Smooth muscle cell (in vitro differentiated cells): ENCODE measurements around the gene KIFAP3. TPM values are rescaled to one million over a fixed set of nuclear protein-coding genes. Genes with fewer than 3 reads are reported as not detected.
A peak's percentile ranks its signal among the peaks of the same experiment; 100 is the strongest.

Experiments
- DNase-seq: peaks from one replicate; lab custom pipeline; 2025; ENCODE audit not compliant: unreplicated experiment; lab: John Stamatoyannopoulos, UW
- H2AFZ ChIP-seq: fragments of 200-600 bp; sonication (generic); 2 replicates; pipeline ENCODE4 v1.6.0; 2016; ENCODE audit warnings: antibody characterized with exemption, low read depth, mild to moderate bottlenecking
- H3F3A ChIP-seq: fragments of 200-600 bp; sonication (generic); 2 replicates; pipeline ENCODE4 v1.6.0; 2017; ENCODE audit warnings: antibody characterized with exemption, low read depth
- H3K27ac ChIP-seq: fragments of 200-600 bp; sonication (generic); 2 replicates; pipeline ENCODE4 v1.5.1; 2016; ENCODE audit warnings: low read depth, mild to moderate bottlenecking
- H3K27me3 ChIP-seq: fragments of 200-600 bp; sonication (generic); 2 replicates; pipeline ENCODE4 v1.6.1; 2016; ENCODE audit warnings: low read depth, mild to moderate bottlenecking
- H3K36me3 ChIP-seq: fragments of 200-600 bp; sonication (generic); 2 replicates; pipeline ENCODE4 v1.5.1; 2016; ENCODE audit warnings: low read depth
- H3K4me1 ChIP-seq: fragments of 200-600 bp; sonication (generic); 2 replicates; pipeline ENCODE4 v1.5.1; 2016; ENCODE audit warnings: low read depth
- H3K4me2 ChIP-seq: fragments of 200-600 bp; sonication (generic); 2 replicates; pipeline ENCODE4 v1.6.0; 2016; ENCODE audit warnings: mild to moderate bottlenecking
- H3K4me3 ChIP-seq: fragments of 200-600 bp; sonication (generic); 2 replicates; pipeline ENCODE4 v1.5.1; 2016; ENCODE audit warnings: mild to moderate bottlenecking
- H3K79me2 ChIP-seq: fragments of 200-600 bp; sonication (generic); 2 replicates; pipeline ENCODE4 v1.6.0; 2016; ENCODE audit warnings: low read depth, mild to moderate bottlenecking
- H3K9ac ChIP-seq: fragments of 200-600 bp; sonication (generic); 2 replicates; pipeline ENCODE4 v1.6.0; 2016; ENCODE audit warnings: low read depth
- H3K9me3 ChIP-seq: fragments of 200-600 bp; sonication (generic); replicated peaks from 2 replicates; pipeline ENCODE4 v1.5.1; 2016; ENCODE audit warnings: low read depth
- H4K20me1 ChIP-seq: fragments of 200-600 bp; sonication (generic); 2 replicates; pipeline ENCODE4 v1.6.0; 2016; ENCODE audit warnings: low read depth
- WGBS: methylation state at CpG from one replicate; pipeline ENCODE4 v1.1.7; 2016; ENCODE audit warnings: low lambda C conversion rate; 5-methylcytosine and 5-hydroxymethylcytosine counted together
- polyA plus RNA-seq: library from polyadenylated mRNA; unstranded; fragments of >200 nt; fragmentation: Nextera tagmentation; extraction: Ambion mirVana; gene quantifications from 2 replicates; pipeline ENCODE4 v1.2.1, GENCODE V29; 2016
- total RNA-seq: library from RNA; depleted of rRNA; stranded (reverse); fragments of >200 nt; gene quantifications from 2 replicates; pipeline ENCODE4 v1.2.3, GENCODE V29; 2014
- TF ChIP-seq, protein P1 (sequence below): fragments of 200-600 bp; sonication (generic); IDR thresholded peaks from 2 replicates; pipeline ENCODE4 v1.5.1; 2017; ENCODE audit warnings: borderline replicate concordance, mild to moderate bottlenecking, antibody characterized with exemption; ENCODE audit not compliant: insufficient read depth, poor library complexity, severe bottlenecking

KIFAP3 gene
- total and polyA plus RNA-seq, 2 experiments from 2014 or later = 37.1 to 55.3 TPM

DNA sequence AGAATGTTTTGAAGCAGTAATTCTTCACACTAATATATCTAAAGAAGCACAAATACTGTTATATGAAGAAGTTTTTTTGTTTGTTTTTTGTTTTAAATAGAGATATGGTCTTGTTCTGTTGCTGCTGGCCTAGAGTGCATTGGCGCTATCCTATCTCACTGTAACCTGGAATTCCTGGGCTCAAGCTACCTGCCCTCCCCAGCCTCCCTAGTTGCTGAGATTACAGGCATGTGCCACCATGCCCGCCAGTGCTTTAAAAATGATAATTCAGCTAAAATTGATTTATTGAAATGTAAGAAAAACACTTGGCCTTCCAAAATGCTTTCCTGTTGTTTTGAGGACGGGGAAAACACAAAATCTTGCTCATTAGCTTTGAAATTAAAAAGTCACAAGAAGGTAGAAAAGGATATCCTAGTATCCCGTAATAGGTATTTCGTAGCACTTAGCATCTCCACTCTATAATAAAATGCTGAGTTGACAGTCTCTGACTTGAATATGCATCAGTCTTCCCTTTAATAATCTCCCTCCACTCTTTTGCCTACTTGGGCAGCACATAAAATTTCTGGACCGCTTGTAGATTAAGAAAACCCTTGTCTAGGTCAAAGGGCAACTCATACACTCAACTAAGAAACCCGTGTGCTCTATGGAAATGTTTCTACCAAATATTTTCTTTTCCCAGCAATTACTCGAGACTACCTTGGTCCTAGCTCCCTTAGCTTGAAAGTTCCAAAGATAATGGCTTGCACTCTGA is 182.1 kb downstream of the KIFAP3 start:
- peaks cover 47% of the 10 kb centered on the region for H3K79me2 ChIP-seq

DNA sequence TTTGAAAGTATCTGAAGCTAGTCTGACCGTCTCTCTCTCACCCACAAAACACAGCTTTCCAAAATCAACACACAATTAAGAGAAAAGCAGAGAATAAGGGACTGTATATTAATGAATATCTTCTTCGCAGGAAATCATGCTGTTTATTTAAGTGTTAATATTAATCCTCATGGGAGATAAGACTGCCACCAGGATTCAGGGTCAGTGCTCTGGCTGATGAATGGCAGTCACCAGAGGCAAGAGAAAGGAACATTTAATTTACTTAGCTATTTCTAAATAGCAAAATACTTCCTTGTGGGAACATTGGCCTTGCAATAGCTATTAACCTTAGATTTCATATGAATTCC is 183.0 kb downstream of the KIFAP3 start:
- no peaks in the 10 kb centered on the region for H3K36me3 ChIP-seq
- H3K79me2 ChIP-seq = peaks cover 51% of the 10 kb centered on the region
- H3K4me1 ChIP-seq = peaks cover 20% of the 10 kb centered on the region
- H3F3A ChIP-seq = peaks cover 24% of the 10 kb centered on the region
- peaks cover 29% of the 10 kb centered on the region for H4K20me1 ChIP-seq
- H3K4me2 ChIP-seq = peak overlapping the region; percentile 84
- no peak overlapping the region for H2AFZ ChIP-seq
- DNase-seq = no peak
- no peak overlapping the region for H3K9ac ChIP-seq
- no peaks in the 10 kb centered on the region for H3K27me3 ChIP-seq
- peak overlapping the region; percentile 98 for H3K27ac ChIP-seq
- peak overlapping the region; percentile 95 for H3K4me3 ChIP-seq
- TF ChIP-seq, protein P1, sequence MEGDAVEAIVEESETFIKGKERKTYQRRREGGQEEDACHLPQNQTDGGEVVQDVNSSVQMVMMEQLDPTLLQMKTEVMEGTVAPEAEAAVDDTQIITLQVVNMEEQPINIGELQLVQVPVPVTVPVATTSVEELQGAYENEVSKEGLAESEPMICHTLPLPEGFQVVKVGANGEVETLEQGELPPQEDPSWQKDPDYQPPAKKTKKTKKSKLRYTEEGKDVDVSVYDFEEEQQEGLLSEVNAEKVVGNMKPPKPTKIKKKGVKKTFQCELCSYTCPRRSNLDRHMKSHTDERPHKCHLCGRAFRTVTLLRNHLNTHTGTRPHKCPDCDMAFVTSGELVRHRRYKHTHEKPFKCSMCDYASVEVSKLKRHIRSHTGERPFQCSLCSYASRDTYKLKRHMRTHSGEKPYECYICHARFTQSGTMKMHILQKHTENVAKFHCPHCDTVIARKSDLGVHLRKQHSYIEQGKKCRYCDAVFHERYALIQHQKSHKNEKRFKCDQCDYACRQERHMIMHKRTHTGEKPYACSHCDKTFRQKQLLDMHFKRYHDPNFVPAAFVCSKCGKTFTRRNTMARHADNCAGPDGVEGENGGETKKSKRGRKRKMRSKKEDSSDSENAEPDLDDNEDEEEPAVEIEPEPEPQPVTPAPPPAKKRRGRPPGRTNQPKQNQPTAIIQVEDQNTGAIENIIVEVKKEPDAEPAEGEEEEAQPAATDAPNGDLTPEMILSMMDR = no peak
- H3K9me3 ChIP-seq = no peaks in the 10 kb centered on the region
- 11% methylated on average over 2 of the region's 2 CpGs for WGBS

More for the DNA sequence above, 182.1 kb downstream of the KIFAP3 start:
- Histone ChIP-seq H3K9me3 (no peaks in the 10 kb centered on the region), H3K4me3 (peak overlapping the region; percentile 95), H3F3A (peaks cover 22% of the 10 kb centered on the region), H3K27me3 (no peaks in the 10 kb centered on the region), H3K4me2 (peak overlapping the region; percentile 84), H2AFZ (peak overlapping the region; percentile 73), H4K20me1 (peaks cover 28% of the 10 kb centered on the region), H3K9ac (peak overlapping the region; percentile 99), H3K27ac (peak overlapping the region; percentile 98), H3K36me3 (no peaks in the 10 kb centered on the region), H3K4me1 (peaks cover 20% of the 10 kb centered on the region)
- DNase-seq = no peak
- TF ChIP-seq, protein P1 = no peak
- 56% methylated on average over 8 of the region's 8 CpGs for WGBS

DNA sequence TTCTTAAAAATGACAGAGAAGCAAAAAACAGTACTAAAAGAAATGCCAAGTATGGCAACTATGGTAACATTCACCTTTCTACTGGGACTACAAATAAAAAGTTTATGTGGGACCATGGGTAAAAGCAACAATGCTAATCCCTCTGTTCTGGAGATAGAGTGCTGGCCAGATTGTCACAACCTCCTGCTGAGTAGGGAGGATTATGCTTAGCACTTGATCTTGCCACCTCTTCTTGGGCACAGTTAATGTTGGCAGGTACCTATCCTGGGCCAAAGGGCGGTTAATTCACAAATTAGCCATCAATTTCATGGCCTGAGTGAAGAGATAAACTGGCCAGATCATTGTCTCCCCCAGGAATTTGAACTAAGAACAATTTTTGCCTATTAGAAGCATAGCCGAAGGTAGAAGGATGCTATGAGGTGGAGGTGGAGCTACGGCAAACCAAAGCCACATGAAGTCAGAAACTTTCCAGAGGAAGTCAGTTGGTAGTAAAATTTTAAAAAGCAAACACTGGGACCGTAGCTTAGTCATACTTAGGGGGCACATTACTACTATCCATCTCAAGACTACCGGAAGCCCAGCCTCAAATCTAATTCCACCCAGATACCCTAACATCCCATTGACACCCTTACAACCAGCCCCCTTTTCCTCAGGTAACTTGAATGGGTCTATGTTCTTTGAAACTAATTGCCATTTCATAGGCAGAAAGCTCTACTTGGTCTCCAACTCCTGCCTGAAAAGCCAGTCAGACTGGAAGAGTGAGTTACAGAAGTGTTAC is 183.5 kb downstream of the KIFAP3 start:
- peak overlapping the region; percentile 84 for H3K4me2 ChIP-seq
- H3K27me3 ChIP-seq = no peaks in the 10 kb centered on the region
- no peak overlapping the region for H2AFZ ChIP-seq
- TF ChIP-seq, protein P1 = no peak
- H3K27ac ChIP-seq = peak overlapping the region; percentile 98
- peaks cover 20% of the 10 kb centered on the region for H3K4me1 ChIP-seq
- H3K79me2 ChIP-seq = peaks cover 51% of the 10 kb centered on the region
- peaks cover 33% of the 10 kb centered on the region for H4K20me1 ChIP-seq
- no peaks in the 10 kb centered on the region for H3K36me3 ChIP-seq
- H3F3A ChIP-seq = peaks cover 24% of the 10 kb centered on the region
- no peak for DNase-seq
- no peak overlapping the region for H3K9ac ChIP-seq
- H3K9me3 ChIP-seq = no peaks in the 10 kb centered on the region
- peak overlapping the region; percentile 95 for H3K4me3 ChIP-seq
- 30% methylated on average over 5 of the region's 5 CpGs for WGBS
